Stimulated activated CD8-positive, alpha-beta memory T cell treated with anti-CD3 and anti-CD28 coated beads, Interleukin-12 subunit alpha, Interleukin-12 subunit beta, amount 100 ng/mL, for 24 hours (primary cell): ENCODE data around the gene CRB1.
"Not testable (repeated sequence)": the region's sequence is repeated elsewhere in the genome, so short reads cannot be mapped to it uniquely, and the experiment has no call there.

ENCODE experiments used
- DNase-seq: peaks from one replicate; pipeline ENCODE4 v3.0.0-alpha.2; 2020; ENCODE audit errors: extremely low read depth

CRB1 gene

DNA sequence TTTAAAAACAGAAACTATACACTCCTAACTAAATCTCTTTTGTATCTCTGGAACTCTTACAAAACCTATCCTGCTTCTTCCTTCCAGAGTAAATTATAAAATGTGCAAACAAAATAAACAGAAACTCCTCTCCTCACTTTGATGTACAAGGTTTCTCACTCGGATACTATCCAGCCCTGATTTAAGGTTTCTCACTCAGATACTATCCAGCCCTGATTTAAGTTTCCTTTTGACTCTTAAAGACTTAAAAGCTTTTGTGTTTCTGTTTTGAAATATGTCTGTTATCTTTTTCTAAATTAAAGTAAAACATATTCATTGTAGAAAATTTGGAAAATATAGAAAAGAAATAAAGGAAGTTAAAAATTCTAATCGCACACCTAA, 132.5 kb downstream of the CRB1 start:
- DNase-seq, result no peak

DNA sequence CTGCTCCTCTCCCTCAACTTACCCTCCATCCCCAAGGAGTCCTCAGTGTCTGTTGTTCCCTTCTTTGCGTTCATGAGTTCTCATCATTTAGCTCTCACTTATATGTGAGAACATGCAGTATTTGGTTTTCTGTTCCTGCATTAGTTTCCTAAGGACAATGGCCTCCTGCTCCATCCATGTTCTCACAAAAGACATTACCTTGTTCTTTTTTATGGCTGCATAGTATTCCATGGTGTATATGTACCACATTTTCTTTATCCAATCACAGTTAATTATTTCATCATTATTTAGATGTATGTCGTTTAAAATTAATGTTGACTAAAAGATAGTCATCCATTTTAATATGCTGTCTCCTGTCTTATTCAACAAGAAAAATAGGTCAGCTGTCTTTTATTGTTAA, 134.1 kb downstream of the CRB1 start:
- no peak for DNase-seq

DNA sequence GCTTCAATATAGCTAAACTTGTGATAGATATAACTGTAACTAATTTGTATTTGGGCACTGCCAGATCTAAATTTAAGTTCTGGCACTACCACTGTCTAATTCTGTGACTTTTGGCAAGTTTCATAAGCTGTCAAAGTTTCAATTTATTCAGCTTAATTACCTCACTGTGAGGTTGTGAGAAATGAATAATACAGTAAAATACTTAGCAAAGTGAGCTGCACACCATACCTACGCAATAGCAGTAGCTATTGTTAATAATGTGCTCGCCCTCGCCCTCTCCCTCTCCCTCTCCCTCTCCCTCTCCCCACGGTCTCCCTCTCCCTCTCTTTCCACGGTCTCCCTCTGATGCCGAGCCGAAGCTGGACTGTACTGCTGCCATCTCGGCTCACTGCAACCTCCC, 136.7 kb downstream of the CRB1 start:
- DNase-seq, result not testable (repeated sequence)

DNA sequence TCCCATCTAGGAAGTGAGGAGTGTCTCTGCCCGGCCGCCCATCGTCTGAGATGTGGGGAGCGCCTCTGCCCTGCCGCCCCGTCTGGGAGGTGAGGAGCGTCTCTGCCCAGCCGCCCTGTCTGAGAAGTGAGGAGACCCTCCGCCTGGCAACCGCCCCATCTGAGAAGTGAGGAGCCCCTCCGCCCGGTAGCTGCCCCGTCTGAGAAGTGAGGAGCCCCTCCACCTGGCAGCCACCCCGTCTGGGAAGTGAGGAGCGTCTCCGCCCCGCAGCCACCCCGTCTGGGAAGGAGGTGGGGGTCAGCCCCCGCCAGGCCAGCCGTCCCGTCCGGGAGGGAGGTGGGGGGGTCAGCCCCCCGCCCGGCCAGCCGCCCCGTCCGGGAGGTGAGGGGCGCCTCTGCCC, 137.6 kb downstream of the CRB1 start:
- DNase-seq, result not testable (repeated sequence)

DNA sequence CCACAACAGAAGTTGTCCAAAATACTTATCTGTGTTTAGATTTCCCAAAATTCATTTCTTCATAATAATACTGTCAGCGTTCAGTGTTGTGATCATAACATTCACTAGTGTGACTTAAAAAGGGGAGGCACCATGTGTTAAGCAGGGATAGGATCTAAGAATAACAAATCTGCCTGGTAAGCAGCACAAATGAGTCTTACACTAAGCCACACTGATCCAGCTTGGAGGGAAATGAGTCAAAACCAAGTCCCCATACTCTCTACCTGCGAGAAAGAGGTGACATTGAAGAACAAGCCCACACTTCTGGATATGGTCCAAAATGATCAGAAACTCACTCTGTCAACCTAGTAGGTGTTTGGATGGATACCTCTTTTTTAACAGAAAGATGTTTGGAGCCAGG, 145.5 kb downstream of the CRB1 start:
- DNase-seq, result no peak

DNA sequence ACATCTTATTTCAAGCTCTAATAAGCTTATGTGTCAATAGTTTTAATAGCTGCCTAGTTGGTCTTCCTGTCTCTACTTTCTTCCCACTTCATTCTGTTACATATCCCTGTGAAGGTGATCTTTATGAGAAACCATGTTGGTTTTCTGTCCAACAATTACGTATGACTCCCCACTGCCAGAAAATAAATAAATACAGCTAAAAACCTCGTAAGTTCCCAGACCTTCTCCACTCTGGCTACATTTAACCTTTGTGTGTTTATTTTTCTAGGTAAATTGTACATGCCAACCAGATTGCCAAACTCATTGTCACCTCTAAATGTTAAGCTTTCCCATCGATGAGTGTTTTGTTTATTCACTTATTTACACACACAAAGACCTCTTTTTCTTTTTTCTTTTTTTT, 147.2 kb downstream of the CRB1 start:
- no peak for DNase-seq

DNA sequence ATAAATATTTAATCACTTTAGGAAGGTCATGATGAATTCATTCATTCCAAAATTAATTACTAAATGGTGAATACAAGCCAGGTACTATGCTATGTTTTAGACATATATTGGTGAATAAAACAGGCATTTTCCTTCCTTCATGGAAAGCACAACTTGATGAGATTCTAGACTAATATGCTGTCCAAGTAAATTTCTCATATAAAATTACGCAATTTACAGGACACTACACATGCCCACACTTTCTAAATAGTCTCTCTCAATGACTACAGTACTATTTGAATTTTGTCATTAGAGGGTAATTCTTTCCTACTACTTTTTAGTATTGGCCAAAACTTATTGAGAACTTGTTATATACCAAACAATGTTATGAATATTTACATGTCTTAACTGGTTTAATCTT, 150.6 kb downstream of the CRB1 start:
- DNase-seq, result no peak

DNA sequence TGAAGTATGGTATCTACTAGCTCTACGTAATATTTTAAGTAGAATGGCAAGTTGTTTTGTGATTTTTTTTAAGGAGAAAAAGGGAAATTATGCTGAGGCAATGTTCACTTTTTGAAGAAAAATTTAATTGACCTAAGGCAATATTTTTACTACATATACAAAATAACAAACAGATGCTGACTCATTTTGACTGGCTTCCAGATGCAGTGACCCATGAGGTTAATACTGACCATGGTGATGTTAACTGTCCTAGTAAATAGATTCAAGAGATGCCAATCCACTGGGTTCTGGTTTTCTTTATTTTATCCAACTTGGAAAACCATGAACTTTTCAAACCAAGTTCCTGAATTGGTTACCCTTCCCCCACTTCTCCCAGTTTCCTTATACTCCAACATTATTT, 154.9 kb downstream of the CRB1 start:
- DNase-seq, result no peak

DNA sequence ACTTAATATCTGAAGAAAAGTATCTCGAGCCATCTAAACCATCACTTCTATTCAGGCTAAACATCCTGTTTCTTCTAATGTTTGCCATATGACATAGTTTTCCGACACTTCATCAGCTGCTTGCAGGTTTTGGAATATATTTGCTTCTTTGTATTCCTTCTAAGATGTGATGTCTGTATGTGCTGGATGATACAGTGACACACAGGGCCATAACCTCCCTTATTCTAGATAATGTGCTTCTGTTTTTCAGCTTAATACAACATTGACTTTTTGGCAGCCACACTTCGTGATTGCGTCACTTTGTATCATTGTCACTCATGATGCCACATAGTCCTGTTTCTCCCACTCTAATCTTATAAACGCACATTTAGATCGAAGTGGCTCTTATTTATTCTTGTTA, 156.3 kb downstream of the CRB1 start:
- DNase-seq, result no peak

DNA sequence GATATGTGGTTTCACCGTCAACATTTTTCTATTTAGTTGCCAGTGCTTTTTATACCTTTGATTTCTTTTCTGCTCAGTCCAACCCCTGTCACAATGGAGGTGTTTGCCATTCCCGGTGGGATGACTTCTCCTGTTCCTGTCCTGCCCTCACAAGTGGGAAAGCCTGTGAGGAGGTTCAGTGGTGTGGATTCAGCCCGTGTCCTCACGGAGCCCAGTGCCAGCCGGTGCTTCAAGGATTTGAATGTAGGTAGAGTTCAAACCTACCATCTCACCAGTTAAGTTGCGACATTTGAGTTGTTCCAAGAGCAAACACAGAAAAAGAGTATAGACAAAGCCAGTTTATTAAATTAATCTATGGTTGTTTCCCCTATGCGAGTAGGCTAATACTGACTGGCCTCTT, 161.3 kb downstream of the CRB1 start:
- no peak for DNase-seq

DNA sequence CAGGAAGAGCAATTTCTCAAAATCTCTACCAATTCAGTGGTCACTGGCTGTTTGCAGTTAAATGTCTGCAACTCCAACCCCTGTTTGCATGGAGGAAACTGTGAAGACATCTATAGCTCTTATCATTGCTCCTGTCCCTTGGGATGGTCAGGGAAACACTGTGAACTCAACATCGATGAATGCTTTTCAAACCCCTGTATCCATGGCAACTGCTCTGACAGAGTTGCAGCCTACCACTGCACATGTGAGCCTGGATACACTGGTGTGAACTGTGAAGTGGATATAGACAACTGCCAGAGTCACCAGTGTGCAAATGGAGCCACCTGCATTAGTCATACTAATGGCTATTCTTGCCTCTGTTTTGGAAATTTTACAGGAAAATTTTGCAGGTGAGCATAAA, 167.2 kb downstream of the CRB1 start:
- no peak for DNase-seq

DNA sequence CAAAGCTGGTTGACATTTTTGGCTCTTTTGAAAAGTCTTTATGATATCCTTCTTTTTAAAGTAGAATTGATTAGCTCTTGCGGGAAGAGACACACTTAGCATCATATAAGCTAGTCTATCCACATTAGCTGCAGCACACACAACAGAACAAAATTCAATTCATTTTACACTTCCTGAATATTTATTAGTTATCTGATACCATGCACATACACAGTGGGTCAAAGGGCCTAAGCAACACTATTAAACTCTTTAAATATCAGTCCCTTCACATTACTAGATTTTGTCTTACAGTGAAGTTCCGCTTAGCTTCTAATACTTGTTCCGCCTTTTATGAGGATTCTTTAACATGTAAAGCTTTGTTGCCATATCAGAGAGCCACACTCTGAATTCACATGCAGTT, 169.5 kb downstream of the CRB1 start:
- DNase-seq, result no peak

DNA sequence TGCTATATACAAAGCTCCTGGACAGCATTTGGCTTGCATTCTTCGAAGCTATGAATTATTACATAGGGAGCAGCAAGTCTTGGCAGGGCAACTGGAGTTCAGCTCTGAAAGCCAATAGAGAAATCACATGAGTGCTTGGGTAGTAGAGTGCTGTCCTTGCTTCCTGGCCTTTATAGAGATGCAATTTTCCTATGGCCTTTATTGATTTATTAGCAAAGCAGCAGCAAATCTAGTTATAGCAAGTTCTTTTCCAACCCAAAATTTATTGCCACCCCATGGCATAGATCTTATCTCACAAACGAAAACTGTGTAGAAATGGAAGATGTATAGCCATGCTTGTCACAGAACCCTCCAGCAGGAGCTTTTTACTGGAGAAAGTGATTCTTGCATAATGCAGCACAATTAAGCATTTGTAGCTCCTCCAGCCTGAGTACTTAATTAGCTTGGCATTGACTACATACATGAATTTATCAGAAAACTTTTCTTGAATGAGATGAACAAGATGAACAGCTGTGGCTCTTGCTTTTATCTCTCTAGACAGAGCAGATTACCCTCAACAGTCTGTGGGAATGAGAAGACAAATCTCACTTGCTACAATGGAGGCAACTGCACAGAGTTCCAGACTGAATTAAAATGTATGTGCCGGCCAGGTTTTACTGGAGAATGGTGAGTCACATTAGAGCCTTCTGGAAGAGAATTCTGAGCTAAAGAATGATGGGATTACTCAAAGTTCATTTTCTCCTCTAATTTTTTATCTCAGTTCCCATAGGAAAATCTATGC, 170.1 kb downstream of the CRB1 start:
- no peak for DNase-seq

DNA sequence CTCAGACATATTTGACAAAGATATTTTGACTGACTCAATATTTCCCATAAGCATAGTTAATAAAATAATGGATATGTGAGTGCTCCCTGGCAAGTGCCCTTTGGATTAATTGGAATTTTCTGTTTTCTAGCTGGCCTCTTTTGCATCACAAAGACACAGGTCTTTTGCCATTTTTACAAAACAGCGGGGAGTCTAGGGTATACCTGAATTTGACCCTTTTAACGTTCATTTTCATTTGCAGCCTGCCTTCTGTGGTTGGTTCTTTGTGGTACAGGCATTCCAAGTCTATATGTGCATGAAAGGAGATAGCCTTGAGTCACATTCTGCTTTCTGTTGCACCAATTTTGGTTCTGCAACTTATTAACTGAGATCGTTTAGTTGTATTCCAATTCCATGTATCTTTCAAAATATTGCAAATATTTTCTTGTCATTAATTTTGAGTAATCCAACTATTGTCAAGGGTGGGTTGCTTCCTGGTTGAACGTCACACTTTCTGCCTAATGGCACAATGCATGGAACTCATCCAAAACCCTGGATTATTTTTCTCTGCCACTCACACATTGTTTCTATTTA, 171.7 kb downstream of the CRB1 start:
- no peak for DNase-seq

DNA sequence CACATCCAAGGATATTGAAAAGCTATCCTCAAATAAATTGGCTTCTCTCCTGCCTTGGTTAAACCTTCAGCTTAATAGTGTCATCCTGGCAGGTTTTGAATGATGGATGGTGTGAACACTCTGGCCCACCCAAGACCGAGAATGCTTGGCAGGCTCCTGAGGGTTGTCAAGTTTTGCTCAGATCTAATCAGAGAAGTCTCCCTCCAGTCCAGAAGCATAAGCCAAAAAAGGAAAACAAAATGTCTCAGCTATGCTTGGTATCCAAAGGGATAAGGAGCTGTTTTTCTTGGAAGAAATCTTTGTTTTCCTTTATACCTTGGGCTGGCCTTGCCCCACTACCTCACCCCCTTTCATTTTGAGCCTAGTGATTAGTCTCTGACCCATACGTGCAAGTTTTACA, 172.7 kb downstream of the CRB1 start:
- DNase-seq, result no peak

DNA sequence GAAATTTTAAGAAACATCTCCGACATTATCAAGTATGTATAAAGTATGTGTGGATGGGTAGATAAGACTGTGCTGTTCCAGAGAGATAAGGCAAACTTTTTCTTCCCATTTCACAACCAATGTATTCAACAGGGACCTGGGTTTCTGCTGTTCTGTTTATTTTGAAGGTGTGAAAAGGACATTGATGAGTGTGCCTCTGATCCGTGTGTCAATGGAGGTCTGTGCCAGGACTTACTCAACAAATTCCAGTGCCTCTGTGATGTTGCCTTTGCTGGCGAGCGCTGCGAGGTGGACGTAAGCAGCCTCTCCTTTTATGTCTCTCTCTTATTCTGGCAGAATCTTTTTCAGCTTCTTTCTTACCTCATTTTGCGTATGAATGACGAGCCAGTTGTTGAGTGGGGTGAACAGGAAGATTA, 174.0 kb downstream of the CRB1 start:
- DNase-seq, result no peak

DNA sequence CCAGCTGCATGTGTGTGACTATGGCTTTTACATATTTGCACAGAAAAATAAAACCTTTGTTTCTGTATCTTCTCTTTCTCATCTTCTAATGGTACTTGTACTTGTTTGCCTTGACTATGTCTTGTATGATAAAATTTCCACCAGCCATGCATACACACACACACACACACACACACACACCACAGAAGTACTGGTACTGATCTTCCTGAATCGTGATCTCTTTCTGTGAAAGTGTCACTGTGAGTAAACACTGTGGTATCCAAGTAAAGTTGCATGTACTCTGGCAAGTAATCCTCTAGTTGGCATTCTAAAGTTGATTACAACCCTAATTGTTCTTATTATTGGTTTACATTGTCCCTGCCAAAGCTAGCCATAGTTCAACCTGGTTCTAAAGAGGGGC, 176.7 kb downstream of the CRB1 start:
- no peak for DNase-seq

DNA sequence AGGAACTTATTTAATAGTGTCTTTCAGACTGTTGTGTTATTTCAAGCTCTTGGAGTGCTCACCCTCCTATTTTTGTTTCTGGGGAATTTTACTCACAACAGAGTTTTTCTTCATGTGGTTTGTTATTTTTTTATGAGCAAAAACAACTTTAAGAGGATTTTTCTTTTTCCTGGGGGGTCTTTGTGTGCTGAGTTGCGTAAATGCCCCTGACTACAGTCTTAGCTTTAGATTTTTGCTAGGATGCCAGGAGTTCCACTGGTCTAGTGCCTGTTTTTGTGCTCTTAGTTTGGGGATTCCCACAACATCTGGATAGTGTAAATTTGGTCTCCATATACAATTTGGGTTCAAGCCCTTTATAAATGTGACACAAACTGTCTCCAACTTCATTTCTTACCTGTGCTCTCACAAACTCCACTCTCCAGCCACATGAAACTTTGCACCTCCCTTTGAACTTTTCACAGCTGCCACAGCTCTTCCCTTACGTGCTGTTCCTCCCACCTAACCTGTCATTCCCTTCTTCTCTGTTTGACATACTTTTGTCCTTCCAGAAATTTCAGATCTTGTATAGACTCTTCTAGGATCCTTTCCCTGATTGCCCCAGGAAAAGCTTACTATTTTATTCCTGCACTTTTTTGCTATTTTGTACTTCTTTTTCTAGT, 180.2 kb downstream of the CRB1 start:
- DNase-seq, result no peak

DNA sequence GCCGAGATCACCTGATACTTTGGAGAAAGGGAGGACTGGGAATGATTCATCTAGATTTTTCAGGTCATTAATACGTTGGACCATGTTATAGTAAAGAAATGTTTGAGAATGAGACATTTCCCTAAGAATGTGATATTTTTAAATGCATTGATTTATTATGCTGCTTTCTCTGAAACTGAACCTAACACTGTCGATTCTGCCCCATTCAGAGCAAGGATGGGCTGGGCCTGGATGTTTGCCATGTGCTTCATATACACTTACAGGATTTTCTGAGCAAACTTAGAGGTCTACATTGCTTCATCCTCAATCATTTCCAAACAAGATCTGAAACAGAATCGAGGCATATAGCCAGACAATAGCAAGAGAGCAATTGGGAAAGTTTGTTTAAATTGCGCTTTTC, 183.3 kb downstream of the CRB1 start:
- DNase-seq, result no peak

DNA sequence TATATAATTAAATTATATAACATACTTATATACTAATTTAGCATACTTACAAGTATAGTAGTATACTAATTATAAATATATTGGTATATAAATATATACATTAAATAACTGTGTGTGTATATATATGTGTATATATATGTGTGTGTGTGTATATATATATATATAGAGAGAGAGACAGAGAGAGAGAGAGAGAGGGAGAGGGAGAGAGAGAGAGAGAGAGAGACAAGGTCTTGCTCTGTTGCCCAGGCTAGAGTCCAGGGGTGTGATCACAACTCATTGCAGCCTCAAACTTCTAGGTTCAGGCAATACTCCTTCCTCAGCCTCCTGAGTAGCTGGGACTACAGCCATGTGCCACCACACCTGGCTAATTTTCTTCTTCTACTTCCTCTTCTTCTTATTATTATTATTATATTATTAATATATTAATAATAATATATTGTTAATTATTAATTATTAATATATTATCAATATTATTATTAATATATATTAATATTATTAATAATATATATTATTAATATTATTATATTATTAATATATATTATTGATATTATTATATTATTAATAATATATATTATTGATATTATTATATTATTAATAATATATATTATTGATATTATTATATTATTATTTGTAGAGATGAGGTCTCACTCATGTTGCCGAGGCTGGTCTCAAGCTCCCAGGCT, 185.5 kb downstream of the CRB1 start:
- DNase-seq, result no peak

DNA sequence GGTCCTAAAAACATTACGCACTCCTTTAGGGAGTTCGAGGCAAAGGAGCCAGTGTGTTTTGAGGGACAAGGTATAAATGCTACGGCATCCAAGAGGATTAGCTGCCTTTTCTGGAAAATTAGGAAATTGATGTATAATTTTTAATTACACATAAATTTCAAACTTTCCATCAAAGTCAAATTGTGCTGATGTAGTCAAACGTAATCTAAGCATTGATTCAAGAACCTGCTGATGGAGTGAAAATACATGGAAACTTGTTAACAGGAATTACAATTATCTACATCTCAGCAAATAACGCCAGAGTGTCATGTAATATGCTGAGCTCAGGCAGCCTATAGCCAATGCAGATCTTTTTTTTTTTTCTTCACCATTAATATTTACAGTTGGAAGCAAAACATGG, 194.5 kb downstream of the CRB1 start:
- DNase-seq, result no peak

DNA sequence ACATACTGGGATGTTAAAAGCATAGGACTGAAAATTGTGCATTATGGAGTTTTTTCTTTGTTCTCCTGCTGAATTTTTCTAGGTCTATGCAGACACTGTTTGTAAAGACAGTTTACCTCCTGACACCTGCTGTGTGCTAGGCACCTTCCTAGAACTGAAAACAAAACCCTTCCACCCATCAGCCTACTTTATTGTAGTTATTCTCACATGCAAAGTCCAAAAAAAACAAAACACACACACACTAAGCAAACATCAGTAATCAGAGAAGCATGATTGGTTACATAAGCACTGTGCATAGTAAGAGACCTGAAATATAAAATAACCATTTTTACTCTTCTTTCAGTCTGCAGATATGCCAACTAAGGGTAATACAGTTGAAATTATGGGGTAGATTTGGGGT, 195.1 kb downstream of the CRB1 start:
- no peak for DNase-seq

DNA sequence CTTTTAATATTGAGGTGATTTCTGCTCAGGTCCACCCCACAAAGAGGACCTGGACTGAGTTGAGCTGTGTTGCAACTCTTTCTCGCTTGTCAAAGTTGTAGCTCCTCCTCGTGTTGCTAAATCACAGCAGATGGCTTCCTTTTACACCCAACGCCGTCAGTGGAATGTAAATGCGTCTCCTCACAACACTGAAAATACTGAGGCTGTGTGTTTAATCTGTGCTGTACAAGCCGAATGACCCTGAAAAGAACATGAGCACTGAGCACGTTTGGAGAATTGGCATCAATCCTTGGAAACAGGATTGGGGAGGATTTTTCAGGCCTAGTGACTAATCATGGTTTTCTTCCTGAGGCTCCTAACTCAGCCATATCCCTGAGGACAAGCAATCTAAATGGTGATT, 196.0 kb downstream of the CRB1 start:
- DNase-seq, result no peak
